Gastrocnemius medialis (tissue), 4 donors: Measurements from ENCODE around the gene ENTPD8. TPM values are rescaled to one million over a fixed set of nuclear protein-coding genes. Genes with fewer than 3 reads are reported as not detected.

Source experiments
- ATAC-seq, 2 donors: fragments of 150-250 bp; one replicate each; pipeline ENCODE4 v1.9.1; 2016
- DNase-seq, 2 donors: peaks; one replicate each; pipeline ENCODE4 v3.0.0-alpha.2; 2019
- H3K27ac ChIP-seq, 4 donors: fragments of 200-600 bp; sonication (generic); 1 replicate in 1 of 4; 2 replicates in 3 of 4; pipeline ENCODE4 v1.5.1; 2016 to 2018; ENCODE audit warnings: mild to moderate bottlenecking in 2 of 4, moderate library complexity in 1 of 4
- H3K27me3 ChIP-seq, 3 donors: fragments of 200-600 bp; sonication (generic) in 2 of 3; 1 replicate in 1 of 3; 2 replicates in 2 of 3; pipeline versions ENCODE4 v1.5.1 to v1.6.0; 2016 to 2019; ENCODE audit warnings: mild to moderate bottlenecking in 1 of 3, moderate library complexity in 1 of 3
- H3K36me3 ChIP-seq, 2 donors: fragments of 200-600 bp; sonication (generic) in 1 of 2; one replicate each; pipeline ENCODE4 v1.5.1; 2017 to 2018
- H3K4me1 ChIP-seq, 2 donors: fragments of 200-600 bp; sonication (generic) in 1 of 2; one replicate each; pipeline ENCODE4 v1.5.1; 2016 to 2017; ENCODE audit warnings: mild to moderate bottlenecking in 2 of 2
- H3K4me3 ChIP-seq, 4 donors: fragments of 200-600 bp; sonication (generic) in 3 of 4; 1 replicate in 1 of 4; 2 replicates in 3 of 4; pipeline ENCODE4 v1.5.1; 2016 to 2019; ENCODE audit warnings: mild to moderate bottlenecking in 2 of 4
- H3K9me3 ChIP-seq, 3 donors: fragments of 200-600 bp; sonication (generic) in 2 of 3; 1 replicate in 1 of 3; 2 replicates in 2 of 3; pipeline ENCODE4 v1.5.1; 2016 to 2019
- CTCF ChIP-seq, 5 experiments: fragments of 450-650 bp in 3 of 5; fragments of 200-600 bp in 2 of 5; sonication (generic) in 2 of 5; IDR thresholded peaks in 4 of 5; conservative IDR thresholded peaks in 1 of 5; 1 replicate in 4 of 5; 2 replicates in 1 of 5; pipeline ENCODE4 v1.5.1; 2016 to 2019; ENCODE audit warnings: antibody characterized with exemption in 5 of 5, mild to moderate bottlenecking in 3 of 5, moderate library complexity in 3 of 5
- POLR2A ChIP-seq, 2 donors: fragments of 450-650 bp; IDR thresholded peaks; one replicate each; pipeline ENCODE4 v1.6.1; 2017; ENCODE audit warnings: antibody characterized with exemption in 2 of 2, mild to moderate bottlenecking in 2 of 2, moderate library complexity in 2 of 2
- in situ Hi-C, 4 donors: fragments of 200-750 bp; cut with MboI; loops; one replicate each; pipeline versions ENCODE4 v1.15.0 to v1.8.0; 2017; ENCODE audit warnings: low sequenced_read_pairs in 4 of 4
- intact Hi-C: fragments of 100-400 bp; cut with DNase I; formaldehyde crosslinking; loops from one replicate; pipeline ENCODE4 v1.15.1; 2023; ENCODE audit warnings: low total_unique reads
- total RNA-seq, 4 donors: library from RNA; depleted of rRNA; stranded (reverse); fragments of >200 nt; gene quantifications; one replicate each; pipeline versions ENCODE4 v1.1.0 to v1.2.3, GENCODE V29; 2016

Gene ENTPD8
- total RNA-seq, 4 donors from 2014 or later: 0.23 TPM; not detected in 3

- TF ChIP-seq POLR2A (IDR thresholded peaks at IDR 0.05): no peak
- TF ChIP-seq CTCF (IDR thresholded peaks at IDR 0.05 in 4 of 5, conservative IDR thresholded peaks at IDR 0.05 in 1 of 5): no peak
- in situ Hi-C loops (no loop called here), intact Hi-C loops (loop anchor here (10.0 kb wide), 1 partner anchor 941 kb away; the partner anchor contains the start of gene SEC16A)
- Histone ChIP-seq H3K27me3 (peaks cover 0 to 3% (median 0%) of the 10 kb centered on the region in 3 donors), H3K9me3 (no peaks in the 10 kb centered on the region), H3K4me1 (peaks cover 14 to 29% of the 10 kb centered on the region in 2 donors), H3K4me3 (no peak overlapping the region), H3K36me3 (no peaks in the 10 kb centered on the region), H3K27ac (peak overlapping the region in 2 of 4 donors; percentile 53 to 75)
- no peak for ATAC-seq
- no peak for DNase-seq
Observed at GRCh38 chr9:137426018-137426681, 15.0 kb downstream of the ENTPD8 start.

- peaks cover 14 to 29% of the 10 kb centered on the region in 2 donors for H3K4me1 ChIP-seq
- H3K27me3 ChIP-seq: no peaks in the 10 kb centered on the region
- peak overlapping the region; percentile 48 to 75 (median 58) for H3K27ac ChIP-seq
- intact Hi-C loops (loop anchor here (1.0 to 10.0 kb wide), 4 partner anchors 22 to 939 kb away; partner anchors contain the start of genes MRPL41, NSMF and SEC16A), in situ Hi-C loops (loop anchor here in 3 of 4 donors (25.0 kb wide), 1 partner anchor 136 kb away; the partner anchor contains the start of gene TOR4A (in 3 of the 3))
- peak overlapping the region; percentile 69 to 91 (median 82) for H3K4me3 ChIP-seq
- no peaks in the 10 kb centered on the region for H3K9me3 ChIP-seq
- no peaks in the 10 kb centered on the region for H3K36me3 ChIP-seq
- peak; percentile 50 to 51 for ATAC-seq
- peak in 2 of 5 experiments; percentile 29 for TF ChIP-seq CTCF (IDR thresholded peaks at IDR 0.05 in 4 of 5, conservative IDR thresholded peaks at IDR 0.05 in 1 of 5)
- TF ChIP-seq POLR2A (IDR thresholded peaks at IDR 0.05): no peak
- no peak for DNase-seq
Observed at GRCh38 chr9:137423514-137424291, 17.5 kb downstream of the ENTPD8 start.

GRCh38 chr9:137422604-137423513, 18.3 kb downstream of the ENTPD8 start, which contains the start of the genes EXD3 and NOXA1:
Gene EXD3 (minus strand): TSS chr9:137423162. CDS start chr9:137395357, 27,805 bp downstream.
Gene NOXA1 (plus strand): TSS chr9:137423393. CDS start chr9:137423530, 137 bp downstream.
- ATAC-seq: peak; percentile 89 to 92
- peak; percentile 85 to 90 for DNase-seq
- H3K27ac ChIP-seq: peak within 1 kb of the TSS; percentile 68 to 81 (median 78)
- in situ Hi-C loops: loop anchor here in 3 of 4 donors (25.0 kb wide), 1 partner anchor 136 kb away; the partner anchor contains the start of gene TOR4A (in 3 of the 3)
- H3K4me1 ChIP-seq: peaks cover 14 to 29% of the 10 kb centered on the region in 2 donors
- no peaks in the 10 kb centered on the region for H3K27me3 ChIP-seq
- H3K9me3 ChIP-seq: no peaks in the 10 kb centered on the region
- intact Hi-C loops: loop anchor here (1.0 to 10.0 kb wide), 4 partner anchors 22 to 938 kb away; partner anchors contain the start of genes MRPL41, NSMF and SEC16A
- TF ChIP-seq CTCF (IDR thresholded peaks at IDR 0.05 in 4 of 5, conservative IDR thresholded peaks at IDR 0.05 in 1 of 5) (peak; percentile 61 to 98 (median 96)), POLR2A (IDR thresholded peaks at IDR 0.05) (peak; percentile 56 to 66)
- peak within 1 kb of the TSS; percentile 74 to 91 (median 82) for H3K4me3 ChIP-seq
- no peaks in the 10 kb centered on the region for H3K36me3 ChIP-seq
